HepG2 (cell line): Measurements from ENCODE around the gene AQP9.

Source experiments
- CTCF ChIP-seq: sonication (generic); formaldehyde crosslinking; IDR thresholded peaks from 2 replicates; pipeline ENCODE4 v1.5.0; 2020; ENCODE audit warnings: mild to moderate bottlenecking, missing genetic modification reagents, moderate library complexity
- GABPA ChIP-seq, 2 experiments: IDR thresholded peaks; 2 replicates each; pipeline ENCODE4 v1.6.1; 2011 to 2016; ENCODE audit warnings: low read depth in 2 of 2, low read length in 1 of 2, missing biosample characterization in 1 of 2, missing genetic modification characterization in 1 of 2
- JUN ChIP-seq: sonication (generic); formaldehyde crosslinking; IDR thresholded peaks from 2 replicates; pipeline ENCODE4 v1.4.0; 2020; ENCODE audit warnings: mild to moderate bottlenecking, missing genetic modification reagents
- MAX ChIP-seq: IDR thresholded peaks from 2 replicates; pipeline ENCODE4 v1.6.1; 2012; ENCODE audit warnings: inconsistent platforms
- MYNN ChIP-seq: sonication (generic); formaldehyde crosslinking; IDR thresholded peaks from 2 replicates; pipeline ENCODE4 v1.4.0; 2020; ENCODE audit warnings: mild to moderate bottlenecking, low read depth, missing genetic modification reagents
- NR3C1 ChIP-seq: sonication (generic); formaldehyde crosslinking; IDR thresholded peaks from 2 replicates; pipeline ENCODE4 v1.4.0; 2020; ENCODE audit warnings: missing genetic modification reagents
- POLR2A ChIP-seq, 2 experiments: IDR thresholded peaks; 2 replicates each; pipeline ENCODE4 v1.6.1; 2011; ENCODE audit warnings: low read depth in 2 of 2, low read length in 2 of 2, mild to moderate bottlenecking in 1 of 2, moderate library complexity in 1 of 2; ENCODE audit not compliant: insufficient read depth in 1 of 2
- ZBTB21 ChIP-seq: sonication (generic); formaldehyde crosslinking; IDR thresholded peaks from 2 replicates; pipeline ENCODE4 v1.4.0; 2020; ENCODE audit warnings: missing genetic modification reagents
- ZNF256 ChIP-seq: sonication (generic); formaldehyde crosslinking; conservative IDR thresholded peaks from 2 replicates; pipeline ENCODE4 v1.4.0; 2020; ENCODE audit warnings: missing genetic modification reagents
- ZNF407 ChIP-seq: sonication (generic); formaldehyde crosslinking; IDR thresholded peaks from one replicate; pipeline ENCODE4 v1.5.1; 2020; ENCODE audit warnings: mild to moderate bottlenecking, missing genetic modification reagents; ENCODE audit errors: not compliant biosample characterization

GRCh38 chr15:58182460-58183163 is 44.4 kb downstream of the AQP9 start:
- TF ChIP-seq ZNF256 (CRISPR knock-in tag), result no peak
- no peak for TF ChIP-seq POLR2A (IDR thresholded peaks at IDR 0.05; ENCODE audit: insufficient read depth in 1 of 2, low read depth in 2 of 2, low read length in 2 of 2)
- no peak for TF ChIP-seq NR3C1
- peak; percentile 96 for TF ChIP-seq CTCF (CRISPR knock-in tag)
- no peak for TF ChIP-seq GABPA (IDR thresholded peaks at IDR 0.05; ENCODE audit: low read depth, low read length)
- TF ChIP-seq GABPA (CRISPR knock-in tag; IDR thresholded peaks at IDR 0.05; ENCODE audit: low read depth), result no peak
- no peak for TF ChIP-seq JUN (CRISPR knock-in tag)
- TF ChIP-seq ZBTB21, result no peak
- TF ChIP-seq MAX, result no peak
- TF ChIP-seq ZNF407 (CRISPR knock-in tag), result no peak
- TF ChIP-seq MYNN, result no peak
